HPDE6-E6E7 (cell line): ENCODE results near the gene GALNT9.
"Not testable (repeated sequence)": the region's sequence is repeated elsewhere in the genome, so short reads cannot be mapped to it uniquely, and the experiment has no call there.

ENCODE experiments used
- DNase-seq: peaks from one replicate; pipeline ENCODE4 v3.0.0; 2011; ENCODE audit warnings: missing footprints; ENCODE audit errors: extremely low spot score

GALNT9 gene

GRCh38 chr12:132158677-132159554, 170.5 kb downstream of the GALNT9 start:
- no peak for DNase-seq

GRCh38 chr12:132157733-132158409, 171.5 kb downstream of the GALNT9 start:
- no peak for DNase-seq

GRCh38 chr12:132156573-132157325, 172.6 kb downstream of the GALNT9 start:
- no peak for DNase-seq

- DNase-seq = no peak
These were observed 173.4 kb downstream of the GALNT9 start for GRCh38 chr12:132155771-132156572.

GRCh38 chr12:132154941-132155770, 174.2 kb downstream of the GALNT9 start:
- DNase-seq = no peak

- no peak for DNase-seq
These were observed 175.0 kb downstream of the GALNT9 start for GRCh38 chr12:132154341-132154761.

GRCh38 chr12:132153501-132154340, 175.7 kb downstream of the GALNT9 start:
- peak; percentile 79 for DNase-seq

- DNase-seq = no peak
These were observed 176.4 kb downstream of the GALNT9 start for GRCh38 chr12:132152953-132153352.

GRCh38 chr12:132152411-132152821, 177.0 kb downstream of the GALNT9 start:
- DNase-seq = no peak

- no peak for DNase-seq
These were observed 177.5 kb downstream of the GALNT9 start for GRCh38 chr12:132151766-132152410.

- DNase-seq = no peak
These were observed 178.1 kb downstream of the GALNT9 start for GRCh38 chr12:132151145-132151765.

GRCh38 chr12:132150780-132151144, 178.6 kb downstream of the GALNT9 start:
- DNase-seq = no peak

- not testable (repeated sequence) for DNase-seq
These were observed 179.9 kb downstream of the GALNT9 start for GRCh38 chr12:132149526-132149925.

GRCh38 chr12:132148368-132149045, 180.9 kb downstream of the GALNT9 start:
- DNase-seq = no peak

GRCh38 chr12:132147423-132148367, 181.7 kb downstream of the GALNT9 start:
- DNase-seq = no peak

GRCh38 chr12:132146772-132147422, 182.5 kb downstream of the GALNT9 start:
- DNase-seq = no peak
